Endothelial cell of umbilical vein (primary cell): ENCODE data around the gene MINK1. TPM values are rescaled to one million over a fixed set of nuclear protein-coding genes. Genes with fewer than 3 reads are reported as not detected.

Source experiments
- BruUV-seq: library from RNA; stranded (reverse); fragments of 400-500 nt; replicated peaks from 2 replicates; lab custom pipeline; 2021; lab: Mats Ljungman, UMichigan
- CTCF ChIA-PET: fragments of 300-600, 350-600 bp; sonication (Branson Sonifier 250); formaldehyde crosslinking; loops from one replicate; lab custom pipeline; 2021; ENCODE audit warnings: antibody characterized with exemption, inconsistent platforms; lab: Charles Lee
- POLR2A ChIA-PET: fragments of 300-600, 350-600 bp; sonication (Branson Sonifier 250); formaldehyde crosslinking; loops from one replicate; lab custom pipeline; 2021; ENCODE audit warnings: antibody characterized with exemption, inconsistent platforms; lab: Charles Lee
- DNase-seq: peaks from one replicate; pipeline ENCODE4 v3.0.0-alpha.2; 2011; ENCODE audit warnings: low read depth, low spot score
- FAIRE-seq: peaks from 2 replicates; lab custom pipeline; 2011; peaks lifted over from hg19 to GRCh38; lab: Jason Lieb, UNC
- H2AFZ ChIP-seq: 2 replicates; pipeline ENCODE4 v1.6.0; 2012; ENCODE audit warnings: low read depth, low read length, control low read depth, inconsistent platforms
- H3K27ac ChIP-seq: 2 replicates; pipeline ENCODE4 v1.5.1; 2011; ENCODE audit warnings: low read depth, mild to moderate bottlenecking, control low read depth, low read length, moderate library complexity; ENCODE audit not compliant: insufficient read depth
- H3K27me3 ChIP-seq, 2 experiments: 2 replicates each; pipeline versions ENCODE4 v1.6.0 to v1.6.1; 2011; ENCODE audit warnings: low read length in 2 of 2, mixed read lengths in 1 of 2; ENCODE audit not compliant: control insufficient read depth in 2 of 2, insufficient read depth in 2 of 2
- H3K36me3 ChIP-seq, 2 experiments: 2 replicates in 1 of 2; 3 replicates in 1 of 2; pipeline ENCODE4 v1.5.1; 2011; ENCODE audit warnings: low read length in 2 of 2, mild to moderate bottlenecking in 1 of 2, moderate library complexity in 1 of 2; ENCODE audit not compliant: control insufficient read depth in 2 of 2, insufficient read depth in 2 of 2; ENCODE audit errors: extremely low read depth in 1 of 2
- H3K4me1 ChIP-seq: 3 replicates; pipeline ENCODE4 v1.5.1; 2011; ENCODE audit warnings: mild to moderate bottlenecking, low read length; ENCODE audit not compliant: control insufficient read depth, insufficient read depth; ENCODE audit errors: extremely low read depth
- H3K4me2 ChIP-seq: 2 replicates; pipeline ENCODE4 v1.6.1; 2011; ENCODE audit warnings: low read length, control low read depth, mixed read lengths; ENCODE audit not compliant: insufficient read depth
- H3K4me3 ChIP-seq, 3 experiments: fragments of 200-600 bp in 1 of 3; sonication (generic), shearing (Covaris generic) in 1 of 3; replicated peaks in 1 of 3; 2 replicates each; pipeline ENCODE4 v1.5.1; 2011 to 2016; ENCODE audit warnings: control low read depth in 3 of 3, low read length in 3 of 3, mild to moderate bottlenecking in 2 of 3, inconsistent platforms in 1 of 3, low read depth in 1 of 3, moderate library complexity in 1 of 3; ENCODE audit not compliant: insufficient read depth in 1 of 3
- H3K79me2 ChIP-seq: 2 replicates; pipeline ENCODE4 v1.6.0; 2012; ENCODE audit warnings: low read length, inconsistent platforms; ENCODE audit not compliant: control insufficient read depth, insufficient read depth
- H3K9ac ChIP-seq: replicated peaks from 2 replicates; pipeline ENCODE3; 2011; ENCODE audit warnings: low read length, control low read depth; ENCODE audit not compliant: insufficient read depth; ENCODE audit errors: extremely low read depth
- H3K9me1 ChIP-seq: replicated peaks from 3 replicates; pipeline ENCODE4 v1.6.0; 2011; ENCODE audit warnings: mild to moderate bottlenecking, low read length; ENCODE audit not compliant: control insufficient read depth, insufficient read depth; ENCODE audit errors: extremely low read depth
- H3K9me3 ChIP-seq: replicated peaks from 2 replicates; pipeline ENCODE4 v1.5.1; 2012; ENCODE audit warnings: low read length, inconsistent platforms; ENCODE audit not compliant: control insufficient read depth, insufficient read depth
- H4K20me1 ChIP-seq: replicated peaks from 2 replicates; pipeline ENCODE3; 2011; ENCODE audit warnings: mild to moderate bottlenecking, low read length; ENCODE audit not compliant: control insufficient read depth, insufficient read depth; ENCODE audit errors: extremely low read depth
- CTCF ChIP-seq, 2 donors: IDR thresholded peaks; 1 replicate in 1 of 2; 2 replicates in 1 of 2; pipeline ENCODE4 v1.5.1; 2011; ENCODE audit warnings: low read length in 2 of 2, mild to moderate bottlenecking in 2 of 2, moderate library complexity in 2 of 2, control low read depth in 1 of 2, inconsistent platforms in 1 of 2, low read depth in 1 of 2; ENCODE audit not compliant: insufficient read depth in 1 of 2; ENCODE audit errors: extremely low read depth in 1 of 2
- EZH2 ChIP-seq: IDR thresholded peaks from 2 replicates; pipeline ENCODE4 v1.6.1; 2012; ENCODE audit warnings: borderline replicate concordance, low read depth, mild to moderate bottlenecking, moderate library complexity, low read length, inconsistent platforms; ENCODE audit not compliant: severe bottlenecking
- FOS ChIP-seq: IDR thresholded peaks from 2 replicates; pipeline ENCODE4 v1.6.1; 2011; ENCODE audit warnings: mild to moderate bottlenecking, low read length, moderate library complexity, borderline replicate concordance; ENCODE audit not compliant: insufficient read depth
- GATA2 ChIP-seq: IDR thresholded peaks from 2 replicates; pipeline ENCODE4 v1.7.0; 2011; ENCODE audit warnings: low read depth, mild to moderate bottlenecking, moderate library complexity, mixed read lengths, low read length; ENCODE audit not compliant: insufficient read length, insufficient read depth
- JUN ChIP-seq: IDR thresholded peaks from 2 replicates; pipeline ENCODE4 v1.6.1; 2011; ENCODE audit warnings: borderline replicate concordance, low read depth; ENCODE audit not compliant: insufficient read length, insufficient read depth
- MAX ChIP-seq: IDR thresholded peaks from 2 replicates; pipeline ENCODE4 v1.6.1; 2011; ENCODE audit not compliant: insufficient read depth, insufficient read length
- MYC ChIP-seq: IDR thresholded peaks from one replicate; pipeline ENCODE4 v1.6.1; 2011; ENCODE audit warnings: mild to moderate bottlenecking, low read depth, low read length
- POLR2A ChIP-seq: IDR thresholded peaks from 2 replicates; pipeline ENCODE4 v1.6.1; 2012; ENCODE audit warnings: low read depth, mild to moderate bottlenecking, control low read depth, low read length
- POLR2AphosphoS5 ChIP-seq: IDR thresholded peaks from 2 replicates; pipeline ENCODE4 v1.6.1; 2012; ENCODE audit warnings: low read depth, mild to moderate bottlenecking, control low read depth, low read length, moderate library complexity; ENCODE audit not compliant: insufficient read depth
- dilution Hi-C: fragments of 300-500 bp; cut with MboI; formaldehyde crosslinking; loops from one replicate; pipeline ENCODE4 v1.15.0; 2019; ENCODE audit warnings: low sequenced_read_pairs; ENCODE audit not compliant: extremely low pct_ligation_motif_present
- intact Hi-C: fragments of 100-400 bp; cut with micrococcal nuclease; formaldehyde crosslinking; loops from one replicate; pipeline ENCODE4 v1.10.0; 2022
- polyA plus RNA-seq, 4 experiments: library from polyadenylated mRNA; depleted of rRNA in 3 of 4; stranded (reverse) in 3 of 4; unstranded in 1 of 4; fragments of >200 nt; gene quantifications; 2 replicates each; pipeline versions ENCODE4 v1.2.1 to v1.2.3, GENCODE V29; 2011 to 2012; ENCODE audit warnings: missing spikeins in 1 of 4
- total RNA-seq: library from RNA; stranded (reverse); gene quantifications from 2 replicates; pipeline ENCODE4 v1.2.3, GENCODE V29; 2021

MINK1 gene
- total and polyA plus RNA-seq, 2 donors (not counting 3 experiments of a cell fraction or from before 2014, with no cell fraction given): 53.6 to 89.4 TPM

GRCh38 chr17:4892499-4893221 is 59.5 kb downstream of the MINK1 start:
- POLR2A ChIA-PET: no interaction called here
- peaks cover 1 to 66% of the 10 kb centered on the region in 2 experiments for H3K36me3 ChIP-seq
- BruUV-seq: no TSS peak

More at GRCh38 chr17:4892499-4893221, 59.5 kb downstream of the MINK1 start:
- Histone ChIP-seq H3K4me3 (no peak overlapping the region), H3K4me2 (no peak overlapping the region), H3K9me3 (no peaks in the 10 kb centered on the region), H3K9ac (no peak overlapping the region), H3K4me1 (no peaks in the 10 kb centered on the region), H4K20me1 (no peaks in the 10 kb centered on the region), H3K9me1 (no peaks in the 10 kb centered on the region), H3K27me3 (no peaks in the 10 kb centered on the region), H3K27ac (no peak overlapping the region), H2AFZ (no peak overlapping the region), H3K79me2 (no peaks in the 10 kb centered on the region)
- intact Hi-C loops: no loop called here
- no peak for TF ChIP-seq JUN
- TF ChIP-seq MAX: no peak
- TF ChIP-seq MYC: no peak
- no peak for TF ChIP-seq CTCF (IDR thresholded peaks at IDR 0.05; ENCODE audit: extremely low read depth in 1 of 2, insufficient read depth in 1 of 2, low read depth in 1 of 2, low read length in 2 of 2)
- TF ChIP-seq POLR2AphosphoS5: no peak
- TF ChIP-seq EZH2: no peak
- TF ChIP-seq GATA2: no peak
- TF ChIP-seq POLR2A: no peak
- no peak for TF ChIP-seq FOS
- DNase-seq (no peak), FAIRE-seq (no peak)
- CTCF ChIA-PET: interaction anchor here (1.0 to 1.7 kb wide), 2 partner anchors 116 to 182 kb away, joined by 3 read pairs; partner anchors contain the start of gene ARRB2
- dilution Hi-C loops: no loop called here
